Ovary (tissue), 10 donors: ENCODE measurements around the gene ZNF98. TPM values are rescaled to one million over a fixed set of nuclear protein-coding genes. Genes with fewer than 3 reads are reported as not detected.

Experiments
- DNase-seq, 5 donors: peaks; one replicate each; pipeline ENCODE4 v3.0.0-alpha.2; 2019 to 2020
- H3K27ac ChIP-seq, 2 donors: fragments of 200-600 bp; one replicate each; pipeline versions ENCODE4 v1.5.1 to v1.8.0; 2019 to 2022
- H3K27me3 ChIP-seq: fragments of 200-600 bp; one replicate; pipeline ENCODE4 v1.8.0; 2022
- H3K36me3 ChIP-seq: fragments of 200-600 bp; sonication (generic); one replicate; pipeline ENCODE4 v1.5.1; 2019
- H3K4me1 ChIP-seq: one replicate; pipeline ENCODE4 v1.8.1; 2013; ENCODE audit warnings: mild to moderate bottlenecking, moderate library complexity; ENCODE audit not compliant: insufficient read depth
- H3K4me3 ChIP-seq: fragments of 200-600 bp; sonication (generic); one replicate; pipeline ENCODE4 v1.5.1; 2017
- H3K9me3 ChIP-seq, 2 donors: fragments of 200-600 bp in 1 of 2; sonication (generic) in 1 of 2; one replicate each; pipeline versions ENCODE4 v1.5.1 to v1.8.1; 2013 to 2019; ENCODE audit warnings: mild to moderate bottlenecking in 1 of 2, moderate library complexity in 1 of 2
- EP300 ChIP-seq: sonication (generic); formaldehyde crosslinking; IDR thresholded peaks from one replicate; pipeline ENCODE4 v1.6.1; 2017; ENCODE audit warnings: antibody characterized with exemption
- POLR2A ChIP-seq: fragments of 450-650 bp; IDR thresholded peaks from one replicate; pipeline ENCODE4 v1.6.1; 2017; ENCODE audit warnings: antibody characterized with exemption, mild to moderate bottlenecking, moderate library complexity
- WGBS, 3 donors: extraction: QIAGEN DNeasy Blood & Tissue Kit in 1 of 3; methylation state at CpG; one replicate each; pipeline versions ENCODE4 v1.1.5 to v1.1.7; 2013 to 2017; 5-methylcytosine and 5-hydroxymethylcytosine counted together
- intact Hi-C, 4 donors: fragments of 100-400 bp; cut with DNase I; formaldehyde crosslinking; loops; one replicate each; pipeline versions ENCODE4 v1.11.0 to v1.15.1; 2022 to 2023
- long read RNA-seq, 3 donors: library from polyadenylated mRNA in 2 of 3; unstranded in 2 of 3; transcript quantifications; one replicate each; pipeline ENCODE4 v2.0.0 and lab custom pipeline, GENCODE V29; 2021 to 2026
- polyA plus RNA-seq, 2 donors: library from polyadenylated mRNA; stranded (reverse); fragments of 200-250 nt in 1 of 2; fragments of 350-450 nt in 1 of 2; fragmentation: Illumina TruSeq in 1 of 2; extraction: RNeasy Lipid Tissue Mini Kit (QIAGEN cat#74804) in 1 of 2; gene quantifications; one replicate each; pipeline ENCODE4 v1.2.3, GENCODE V29; 2013 to 2014
- total RNA-seq, 7 donors: library from RNA; depleted of rRNA in 2 of 7; stranded (reverse); fragments of >200 nt in 2 of 7; fragmentation: NEBNext Ultra II Directional in 3 of 7; extraction: Animal tissue kit (Norgen Biotek cat#: 25700) in 3 of 7; gene quantifications; one replicate each; pipeline versions ENCODE4 v1.1.0 to v1.2.4, GENCODE V29; 2016 to 2023
- TF ChIP-seq, protein P1 (sequence below), 3 donors: fragments of 450-650 bp in 2 of 3; fragments of 200-600 bp in 1 of 3; IDR thresholded peaks; one replicate each; pipeline versions ENCODE4 v1.5.1 to v1.8.0; 2016 to 2022; ENCODE audit warnings: antibody characterized with exemption in 3 of 3, mild to moderate bottlenecking in 1 of 3
- donor health status: DM: no; HTN: no; CAD: no; lungs with moderate emphysema.
- donor health status: DM: no; HTN: no; CAD: no.
- donor health status: Bipolar disorder and iron deficiency.
- donor health status: DM: yes; HTN: yes; CAD: no.
- donor health status: DM: no; HTN: no; CAD: no.
- donor health status: DM: yes; HTN: yes; CAD: no.

ZNF98 gene
- total RNA-seq = 10 to 100 TPM in 1 of 7 donors, 1 to 10 TPM in 6; 5.3 to 18.4 (median 7.4) TPM
- polyA plus RNA-seq = 1 to 10 TPM; 1.7 to 4.2 TPM
- long read RNA-seq, donor 1, partial matches to known transcripts = 2 of 18 reads
- long read RNA-seq, donor 1, other reads (novel, unspliced or antisense) = 16 of 18 reads
- long read RNA-seq, donor 2, transcript ZNF98-201 (4 exons, 2,338 nt) = minor isoform, 5 of 13 reads
- long read RNA-seq, donor 2, transcript ZNF98-205 (4 exons, 566 nt) = major isoform, 8 of 13 reads
- long read RNA-seq, donor 2, partial matches to known transcripts = 0 of 13 reads
- long read RNA-seq, donor 2, other reads (novel, unspliced or antisense) = 0 of 13 reads
- long read RNA-seq, donor 3, partial matches to known transcripts = 0 of 11 reads
- long read RNA-seq, donor 3, other reads (novel, unspliced or antisense) = 10 of 11 reads

DNA sequence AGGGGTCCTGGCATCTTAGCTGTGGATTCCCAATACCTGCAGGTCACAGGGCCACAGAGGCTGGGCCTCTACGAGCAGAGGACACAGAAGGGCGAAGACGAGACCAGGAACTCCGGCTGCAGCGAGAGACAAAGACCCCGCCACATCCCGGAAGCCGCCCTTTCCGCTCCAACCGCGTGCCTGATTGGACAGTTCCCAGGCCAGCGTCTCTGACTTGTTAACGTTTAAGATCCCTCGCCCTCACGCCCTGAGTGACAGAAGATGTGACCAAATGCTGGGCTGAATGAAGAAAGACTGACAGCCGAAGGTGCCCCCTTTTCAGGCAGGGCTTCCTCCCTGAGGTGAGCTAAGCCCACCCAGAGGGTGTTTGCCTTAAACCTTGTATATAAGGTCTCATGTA is at the start of gene ZNF98:
Gene ZNF98, minus strand, starts transcription at position 136 of the 400 bp plus-strand sequence. Its CDS starts 122 bp downstream, at position 14.
- Histone ChIP-seq H3K9me3 (peaks cover 0 to 7% of the 10 kb centered on the region in 2 donors), H3K4me3 (no peak within 1 kb of the TSS), H3K4me1 (no peaks in the 10 kb centered on the region), H3K36me3 (no peaks in the 10 kb centered on the region), H3K27me3 (no peaks in the 10 kb centered on the region), H3K27ac (no peak within 1 kb of the TSS)
- WGBS, 3 donors = 3 to 5% (median 4%) methylated on average over 16 of the region's 16 CpGs
- TF ChIP-seq EP300 (no peak), POLR2A (no peak)
- TF ChIP-seq, protein P1, sequence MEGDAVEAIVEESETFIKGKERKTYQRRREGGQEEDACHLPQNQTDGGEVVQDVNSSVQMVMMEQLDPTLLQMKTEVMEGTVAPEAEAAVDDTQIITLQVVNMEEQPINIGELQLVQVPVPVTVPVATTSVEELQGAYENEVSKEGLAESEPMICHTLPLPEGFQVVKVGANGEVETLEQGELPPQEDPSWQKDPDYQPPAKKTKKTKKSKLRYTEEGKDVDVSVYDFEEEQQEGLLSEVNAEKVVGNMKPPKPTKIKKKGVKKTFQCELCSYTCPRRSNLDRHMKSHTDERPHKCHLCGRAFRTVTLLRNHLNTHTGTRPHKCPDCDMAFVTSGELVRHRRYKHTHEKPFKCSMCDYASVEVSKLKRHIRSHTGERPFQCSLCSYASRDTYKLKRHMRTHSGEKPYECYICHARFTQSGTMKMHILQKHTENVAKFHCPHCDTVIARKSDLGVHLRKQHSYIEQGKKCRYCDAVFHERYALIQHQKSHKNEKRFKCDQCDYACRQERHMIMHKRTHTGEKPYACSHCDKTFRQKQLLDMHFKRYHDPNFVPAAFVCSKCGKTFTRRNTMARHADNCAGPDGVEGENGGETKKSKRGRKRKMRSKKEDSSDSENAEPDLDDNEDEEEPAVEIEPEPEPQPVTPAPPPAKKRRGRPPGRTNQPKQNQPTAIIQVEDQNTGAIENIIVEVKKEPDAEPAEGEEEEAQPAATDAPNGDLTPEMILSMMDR (IDR thresholded peaks at IDR 0.05) = no peak
- no peak for DNase-seq
- intact Hi-C loops = no loop called here

DNA sequence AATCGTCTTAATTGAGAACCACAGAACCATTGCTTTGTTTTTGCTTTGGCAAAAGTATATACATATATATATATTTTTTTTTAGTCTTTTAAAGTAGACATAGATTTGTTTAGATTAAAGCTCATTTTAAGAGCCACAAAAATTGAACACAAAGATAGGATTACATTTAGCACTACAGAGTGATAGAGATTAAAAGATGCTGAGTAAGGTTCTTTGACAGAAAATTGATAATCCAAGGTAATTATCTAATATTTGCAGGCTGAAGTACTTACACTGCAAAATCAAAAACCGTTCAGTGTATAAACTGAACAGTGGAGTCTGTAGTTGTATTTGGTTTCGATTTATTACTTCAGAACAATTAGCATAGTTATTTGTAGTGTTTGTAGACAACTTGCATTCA is 24.5 kb upstream of the ZNF98 start:
- intact Hi-C loops = no loop called here
- Histone ChIP-seq H3K4me3 (no peak overlapping the region), H3K36me3 (no peaks in the 10 kb centered on the region), H3K4me1 (no peaks in the 10 kb centered on the region), H3K27ac (no peak overlapping the region), H3K27me3 (no peaks in the 10 kb centered on the region), H3K9me3 (peaks cover 6 to 36% of the 10 kb centered on the region in 2 donors)
- no peak for DNase-seq
- TF ChIP-seq, protein P1 (IDR thresholded peaks at IDR 0.05) = no peak
- TF ChIP-seq POLR2A (no peak), EP300 (no peak)
- WGBS, 3 donors = 62 to 78% (median 68%) methylated on average over 3 of the region's 3 CpGs

DNA sequence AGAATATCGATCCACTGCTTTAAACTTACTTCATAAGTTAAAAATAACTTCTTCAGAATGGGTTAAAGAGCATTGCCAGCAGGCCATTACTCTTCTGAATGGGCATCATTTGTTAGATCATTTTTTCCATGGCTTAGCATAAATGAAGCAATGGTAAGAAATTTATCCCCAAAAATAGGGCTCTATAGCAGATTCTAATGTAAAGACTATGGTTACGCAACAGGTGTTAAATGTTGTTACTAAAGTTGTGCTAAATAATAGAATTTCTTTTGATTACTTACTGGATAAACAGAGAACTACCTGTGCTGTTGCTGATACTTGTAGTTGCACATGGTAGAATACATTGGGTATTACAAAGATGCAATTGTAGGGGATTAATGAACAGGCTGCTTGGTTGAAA is 15.9 kb upstream of the ZNF98 start:
- Histone ChIP-seq H3K4me3 (no peak overlapping the region), H3K4me1 (no peaks in the 10 kb centered on the region), H3K27me3 (no peaks in the 10 kb centered on the region), H3K27ac (no peak overlapping the region), H3K9me3 (peaks cover 4 to 5% of the 10 kb centered on the region in 2 donors), H3K36me3 (no peaks in the 10 kb centered on the region)
- WGBS, 3 donors = 95 to 96% (median 96%) methylated on average over 2 of the region's 2 CpGs
- no peak for DNase-seq
- intact Hi-C loops = no loop called here
- TF ChIP-seq EP300 (no peak), POLR2A (no peak)
- TF ChIP-seq, protein P1 (IDR thresholded peaks at IDR 0.05) = no peak

DNA sequence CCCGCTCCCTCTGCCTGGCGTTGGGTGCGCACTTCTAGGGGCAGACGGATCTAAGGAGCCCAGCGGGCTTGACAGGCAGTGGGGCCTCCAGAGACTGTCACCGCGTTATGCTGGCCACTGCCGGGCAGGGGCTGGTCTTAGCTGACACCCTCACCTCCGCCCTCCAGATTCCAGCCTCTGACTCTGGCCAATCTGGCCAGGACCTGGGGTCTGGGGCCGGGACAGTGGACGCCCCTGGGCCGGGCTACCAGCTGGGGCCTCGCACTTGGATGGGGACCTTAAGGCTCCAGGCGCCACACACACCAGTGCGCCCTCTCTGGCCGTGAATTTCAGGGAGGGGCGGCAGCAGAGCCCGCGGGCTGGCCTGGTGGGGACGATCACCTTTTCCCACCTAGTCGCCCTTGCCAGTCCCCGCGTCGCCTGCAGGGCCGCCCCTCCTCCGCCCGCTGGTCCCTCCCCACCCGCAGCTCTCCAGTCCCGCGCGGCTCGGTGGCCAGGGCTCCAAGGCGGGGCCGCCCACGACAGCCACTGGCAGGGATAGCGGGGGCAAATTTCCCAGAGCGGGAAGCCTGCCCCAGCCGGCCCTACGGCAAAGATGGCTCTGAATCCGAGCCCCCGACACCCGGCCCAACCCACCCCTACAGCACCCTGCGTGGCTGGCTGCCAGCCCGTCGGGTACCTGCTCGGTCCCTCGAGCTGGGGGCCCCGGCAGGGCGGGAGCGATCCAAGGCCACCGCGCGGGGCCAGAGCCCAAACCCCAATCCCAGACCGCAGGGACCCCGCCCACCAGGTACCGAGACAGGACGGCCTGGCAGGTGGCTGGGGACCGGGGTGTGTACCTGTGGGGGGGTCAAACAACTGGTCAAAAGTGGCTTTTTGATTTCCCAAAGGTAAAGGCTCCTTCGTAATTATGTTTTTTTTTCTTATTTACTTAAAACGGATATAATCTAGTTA is 6.1 kb upstream of the ZNF98 start:
- no peak overlapping the region for H3K4me3 ChIP-seq
- H3K4me1 ChIP-seq = no peaks in the 10 kb centered on the region
- no peaks in the 10 kb centered on the region for H3K27me3 ChIP-seq
- peaks cover 0 to 14% of the 10 kb centered on the region in 2 donors for H3K9me3 ChIP-seq
- TF ChIP-seq, protein P1 (IDR thresholded peaks at IDR 0.05) = no peak
- no peak for TF ChIP-seq EP300
- TF ChIP-seq POLR2A = no peak
- no peaks in the 10 kb centered on the region for H3K36me3 ChIP-seq
- H3K27ac ChIP-seq = no peak overlapping the region
- no peak for DNase-seq
- intact Hi-C loops = no loop called here
- 3 to 4% (median 4%) methylated on average over 50 to 60 of the region's 60 CpGs for WGBS, 3 donors
